Ishikawa (cell line): Measurements from ENCODE around the gene FOXL2.

Experiments
- CEBPB ChIP-seq: IDR thresholded peaks from 2 replicates; pipeline ENCODE4 v1.6.1; 2012
- CREB1 ChIP-seq: IDR thresholded peaks from 2 replicates; pipeline ENCODE4 v1.6.1; 2012; ENCODE audit warnings: low read depth
- EGR1 ChIP-seq: IDR thresholded peaks from 2 replicates; pipeline ENCODE4 v1.6.1; 2012
- EP300 ChIP-seq: IDR thresholded peaks from 2 replicates; pipeline ENCODE4 v1.6.1; 2012; ENCODE audit warnings: borderline replicate concordance
- FOXM1 ChIP-seq: IDR thresholded peaks from 2 replicates; pipeline ENCODE4 v1.6.1; 2012; ENCODE audit warnings: low read depth, borderline replicate concordance
- NFIC ChIP-seq: IDR thresholded peaks from 2 replicates; pipeline ENCODE4 v1.6.1; 2012
- RAD21 ChIP-seq: IDR thresholded peaks from 2 replicates; pipeline ENCODE4 v1.6.1; 2012; ENCODE audit warnings: low read depth
- TAF1 ChIP-seq: IDR thresholded peaks from 2 replicates; pipeline ENCODE4 v1.6.1; 2012; ENCODE audit warnings: low read depth, mild to moderate bottlenecking
- TCF12 ChIP-seq: IDR thresholded peaks from 2 replicates; pipeline ENCODE4 v1.6.1; 2012; ENCODE audit warnings: low read depth
- TEAD4 ChIP-seq: IDR thresholded peaks from 2 replicates; pipeline ENCODE4 v1.6.1; 2012
- YY1 ChIP-seq: IDR thresholded peaks from 2 replicates; pipeline ENCODE4 v1.6.1; 2012; ENCODE audit warnings: low read depth
- ZBTB7A ChIP-seq: IDR thresholded peaks from 2 replicates; pipeline ENCODE4 v1.6.1; 2012; ENCODE audit warnings: low read depth
- TF ChIP-seq, protein P1 (sequence below): IDR thresholded peaks from 2 replicates; pipeline ENCODE4 v1.6.1; 2012; ENCODE audit warnings: low read depth, mild to moderate bottlenecking
- TF ChIP-seq, protein P2 (sequence below): IDR thresholded peaks from 2 replicates; pipeline ENCODE4 v1.6.1; 2012
- TF ChIP-seq, protein P3 (sequence below): IDR thresholded peaks from 2 replicates; pipeline ENCODE4 v1.6.1; 2012

FOXL2 gene

DNA sequence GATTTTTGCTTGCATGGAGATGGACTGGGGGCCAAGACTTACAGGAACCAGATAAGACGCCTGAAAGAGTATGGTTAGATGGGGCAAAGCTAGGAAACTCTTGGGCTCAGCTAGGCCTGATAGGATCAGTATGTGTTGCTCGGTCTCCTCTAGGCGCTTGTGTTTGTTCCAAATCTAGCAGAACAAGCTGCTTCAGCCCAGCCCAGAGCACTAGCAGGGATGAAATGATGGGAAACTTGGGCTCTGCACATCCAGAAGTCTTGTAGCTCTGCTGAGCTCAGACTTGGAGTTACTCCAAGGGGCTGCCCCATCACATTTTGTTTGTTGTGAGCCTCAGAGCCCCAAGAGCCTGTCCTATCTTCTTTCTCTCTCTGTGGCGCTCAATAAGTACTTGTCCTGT is 34.7 kb downstream of the FOXL2 start:
- TF ChIP-seq, protein P1, sequence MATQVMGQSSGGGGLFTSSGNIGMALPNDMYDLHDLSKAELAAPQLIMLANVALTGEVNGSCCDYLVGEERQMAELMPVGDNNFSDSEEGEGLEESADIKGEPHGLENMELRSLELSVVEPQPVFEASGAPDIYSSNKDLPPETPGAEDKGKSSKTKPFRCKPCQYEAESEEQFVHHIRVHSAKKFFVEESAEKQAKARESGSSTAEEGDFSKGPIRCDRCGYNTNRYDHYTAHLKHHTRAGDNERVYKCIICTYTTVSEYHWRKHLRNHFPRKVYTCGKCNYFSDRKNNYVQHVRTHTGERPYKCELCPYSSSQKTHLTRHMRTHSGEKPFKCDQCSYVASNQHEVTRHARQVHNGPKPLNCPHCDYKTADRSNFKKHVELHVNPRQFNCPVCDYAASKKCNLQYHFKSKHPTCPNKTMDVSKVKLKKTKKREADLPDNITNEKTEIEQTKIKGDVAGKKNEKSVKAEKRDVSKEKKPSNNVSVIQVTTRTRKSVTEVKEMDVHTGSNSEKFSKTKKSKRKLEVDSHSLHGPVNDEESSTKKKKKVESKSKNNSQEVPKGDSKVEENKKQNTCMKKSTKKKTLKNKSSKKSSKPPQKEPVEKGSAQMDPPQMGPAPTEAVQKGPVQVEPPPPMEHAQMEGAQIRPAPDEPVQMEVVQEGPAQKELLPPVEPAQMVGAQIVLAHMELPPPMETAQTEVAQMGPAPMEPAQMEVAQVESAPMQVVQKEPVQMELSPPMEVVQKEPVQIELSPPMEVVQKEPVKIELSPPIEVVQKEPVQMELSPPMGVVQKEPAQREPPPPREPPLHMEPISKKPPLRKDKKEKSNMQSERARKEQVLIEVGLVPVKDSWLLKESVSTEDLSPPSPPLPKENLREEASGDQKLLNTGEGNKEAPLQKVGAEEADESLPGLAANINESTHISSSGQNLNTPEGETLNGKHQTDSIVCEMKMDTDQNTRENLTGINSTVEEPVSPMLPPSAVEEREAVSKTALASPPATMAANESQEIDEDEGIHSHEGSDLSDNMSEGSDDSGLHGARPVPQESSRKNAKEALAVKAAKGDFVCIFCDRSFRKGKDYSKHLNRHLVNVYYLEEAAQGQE: no peak
- TF ChIP-seq EGR1 (no peak), CEBPB (no peak), EP300 (no peak), TCF12 (no peak), ZBTB7A (no peak), NFIC (no peak)
- TF ChIP-seq, protein P2, sequence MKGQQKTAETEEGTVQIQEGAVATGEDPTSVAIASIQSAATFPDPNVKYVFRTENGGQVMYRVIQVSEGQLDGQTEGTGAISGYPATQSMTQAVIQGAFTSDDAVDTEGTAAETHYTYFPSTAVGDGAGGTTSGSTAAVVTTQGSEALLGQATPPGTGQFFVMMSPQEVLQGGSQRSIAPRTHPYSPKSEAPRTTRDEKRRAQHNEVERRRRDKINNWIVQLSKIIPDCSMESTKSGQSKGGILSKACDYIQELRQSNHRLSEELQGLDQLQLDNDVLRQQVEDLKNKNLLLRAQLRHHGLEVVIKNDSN: no peak

DNA sequence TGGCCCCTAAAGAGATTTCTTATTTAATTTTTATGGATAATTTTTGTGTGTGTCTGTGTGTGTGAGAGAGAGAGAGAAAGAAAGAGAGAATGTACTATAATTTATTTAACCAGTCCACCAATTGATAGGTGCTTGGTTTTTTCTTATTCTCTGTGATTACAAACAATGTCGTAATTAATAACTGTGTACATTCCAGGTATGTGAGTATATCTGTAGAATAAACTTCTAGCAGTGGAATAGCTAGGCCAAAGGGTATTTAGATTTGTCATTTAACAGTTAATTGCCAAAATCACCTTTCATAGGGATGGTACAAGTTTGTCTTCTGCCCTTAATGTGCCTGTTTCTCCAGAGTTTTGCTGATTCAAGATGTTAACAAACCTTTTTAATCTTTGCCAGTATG is 35.3 kb downstream of the FOXL2 start:
- TF ChIP-seq NFIC (no peak), EP300 (no peak), CEBPB (no peak), TEAD4 (no peak), FOXM1 (no peak)
- TF ChIP-seq, protein P3, sequence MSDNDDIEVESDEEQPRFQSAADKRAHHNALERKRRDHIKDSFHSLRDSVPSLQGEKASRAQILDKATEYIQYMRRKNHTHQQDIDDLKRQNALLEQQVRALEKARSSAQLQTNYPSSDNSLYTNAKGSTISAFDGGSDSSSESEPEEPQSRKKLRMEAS: no peak

DNA sequence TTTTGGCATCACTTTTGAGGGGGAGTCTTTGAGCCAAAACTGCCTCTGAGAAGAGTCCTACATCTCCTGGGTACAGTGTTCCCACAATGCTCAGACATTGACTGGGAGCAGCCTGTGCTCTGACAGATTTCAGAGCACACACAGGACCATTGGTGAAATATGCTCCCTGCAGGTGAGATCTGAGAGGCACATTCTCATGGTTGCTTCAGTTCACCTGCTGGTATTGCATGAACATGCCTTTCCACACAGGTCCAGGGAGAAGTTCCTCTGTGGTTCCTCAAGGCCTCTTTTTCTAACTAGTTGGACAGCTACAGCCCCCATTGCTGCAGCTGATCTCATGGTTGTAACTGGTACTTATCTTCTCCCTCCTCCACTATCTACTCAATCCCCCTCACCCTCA is 37.0 kb downstream of the FOXL2 start:
- TF ChIP-seq CEBPB (no peak), TCF12 (no peak), NFIC (no peak), YY1 (no peak), EP300 (no peak), FOXM1 (no peak), TEAD4 (no peak)
- TF ChIP-seq, protein P1: no peak
- TF ChIP-seq, protein P2: no peak
- TF ChIP-seq, protein P3: no peak

DNA sequence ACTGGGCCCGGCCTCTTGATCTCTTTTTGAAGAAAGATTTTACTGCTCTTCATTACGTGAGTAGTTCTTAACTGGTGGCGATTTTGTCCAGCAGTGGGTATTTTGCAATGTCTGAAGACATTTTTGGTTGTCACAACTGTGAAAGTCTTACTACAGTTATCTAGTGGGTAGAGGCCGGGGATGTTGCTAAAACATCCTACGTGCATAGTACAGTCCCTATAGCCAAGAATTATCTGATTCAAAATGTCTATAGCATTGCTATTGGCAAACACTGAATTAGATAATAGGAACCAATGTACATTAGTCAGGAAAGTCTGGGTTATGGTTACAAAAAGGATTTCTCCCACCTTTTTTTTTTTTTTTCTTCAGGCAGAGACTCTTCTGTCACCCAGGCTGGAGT is 38.1 kb downstream of the FOXL2 start:
- TF ChIP-seq CREB1 (no peak), EP300 (no peak), CEBPB (no peak), TEAD4 (no peak)

DNA sequence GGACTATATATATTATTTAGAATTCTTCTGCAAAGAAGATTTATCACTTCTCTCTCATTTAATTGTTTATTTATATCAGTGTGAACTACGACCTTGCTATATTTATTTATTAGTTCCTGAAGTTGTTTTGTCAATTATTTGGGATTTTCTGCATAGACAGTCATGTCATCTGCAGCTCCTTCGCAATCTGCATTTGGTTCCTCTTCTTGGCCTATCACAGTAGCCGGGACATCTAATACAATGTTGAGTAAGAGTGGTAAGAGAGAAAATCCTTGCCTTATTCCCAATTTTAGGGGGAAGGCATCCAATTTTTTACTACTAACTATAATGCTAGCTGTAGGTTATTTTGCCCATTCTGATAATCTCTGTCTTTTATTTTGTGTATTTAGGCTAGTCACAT is 39.4 kb downstream of the FOXL2 start:
- no peak for TF ChIP-seq TAF1
- no peak for TF ChIP-seq EGR1
- TF ChIP-seq YY1: no peak
- TF ChIP-seq, protein P1: no peak
- TF ChIP-seq TEAD4: no peak
- no peak for TF ChIP-seq FOXM1
- TF ChIP-seq ZBTB7A: no peak
- no peak for TF ChIP-seq TCF12
- TF ChIP-seq, protein P3: no peak

DNA sequence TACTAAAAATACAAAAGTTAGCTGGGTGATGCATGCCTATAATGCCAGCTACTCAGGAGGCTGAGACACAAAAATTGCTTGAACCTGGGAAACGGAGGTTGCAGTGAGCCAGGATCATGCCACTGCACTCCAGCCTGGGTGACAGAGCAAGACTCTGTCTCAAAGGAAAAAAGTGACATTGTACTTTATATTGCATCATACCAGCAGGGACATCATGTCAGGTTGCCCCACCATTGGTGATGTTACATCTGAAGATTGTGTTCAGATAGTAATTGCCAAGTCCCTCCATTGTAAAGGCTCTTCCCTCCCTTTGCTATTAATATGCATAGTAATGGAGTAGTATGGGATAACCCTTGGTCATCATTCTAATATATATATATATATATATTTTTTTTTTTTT is 44.8 kb downstream of the FOXL2 start:
- TF ChIP-seq FOXM1 (no peak), YY1 (no peak), TCF12 (no peak), ZBTB7A (no peak), NFIC (no peak), CREB1 (no peak), RAD21 (no peak), CEBPB (no peak), TEAD4 (no peak), EGR1 (no peak), TAF1 (no peak), EP300 (no peak)
- TF ChIP-seq, protein P3: no peak
- TF ChIP-seq, protein P1: no peak
- TF ChIP-seq, protein P2: no peak
